SK-N-SH (cell line): ENCODE results near the gene MRFAP1L1. TPM values are rescaled to one million over a fixed set of nuclear protein-coding genes. Genes with fewer than 3 reads are reported as not detected.
A peak's percentile ranks its signal among the peaks of the same experiment; 100 is the strongest.

Experiments used
- CTCF ChIA-PET: fragments of 300-600, 350-600 bp; formaldehyde crosslinking; extraction: SDS; loops from one replicate; lab custom pipeline; 2021; lab: Yijun Ruan, JAX
- POLR2A ChIA-PET: fragments of 350-600 bp; sonication (Branson Sonifier 250); formaldehyde crosslinking; extraction: SDS; loops from one replicate; lab custom pipeline; 2020; ENCODE audit warnings: antibody characterized with exemption, inconsistent platforms; lab: Yijun Ruan, JAX
- DNase-seq: peaks from one replicate; pipeline ENCODE4 v3.0.0; 2012
- H2AFZ ChIP-seq: fragments of 200-600 bp; sonication (generic); 2 replicates; pipeline ENCODE4 v1.8.1; 2016; ENCODE audit warnings: antibody characterized with exemption, mild to moderate bottlenecking, low read depth
- H3F3A ChIP-seq: fragments of 200-600 bp; sonication (generic); replicated peaks from 2 replicates; pipeline ENCODE3; 2016; ENCODE audit warnings: antibody characterized with exemption, mild to moderate bottlenecking; ENCODE audit not compliant: insufficient read depth
- H3K27ac ChIP-seq, 2 experiments: fragments of 200-500 bp in 1 of 2; fragments of 200-600 bp in 1 of 2; sonication (Bioruptor generic) in 1 of 2; sonication (generic), shearing (Covaris generic) in 1 of 2; 2 replicates each; pipeline versions ENCODE4 v1.5.1 to v1.6.1; 2014 to 2016; ENCODE audit warnings: low read depth in 2 of 2, inconsistent platforms in 1 of 2, low read length in 1 of 2, mild to moderate bottlenecking in 1 of 2, mixed read lengths in 1 of 2
- H3K27me3 ChIP-seq: fragments of 200-600 bp; sonication (generic), shearing (Covaris generic); 2 replicates; pipeline ENCODE4 v1.6.1; 2016; ENCODE audit warnings: mixed run types; ENCODE audit not compliant: insufficient read depth
- H3K36me3 ChIP-seq, 2 experiments: fragments of 200-500 bp in 1 of 2; fragments of 200-600 bp in 1 of 2; sonication (Bioruptor generic) in 1 of 2; sonication (generic) in 1 of 2; replicated peaks in 1 of 2; 2 replicates each; pipeline versions ENCODE3 to v1.5.1; 2014 to 2016; ENCODE audit warnings: low read length in 1 of 2, mild to moderate bottlenecking in 1 of 2; ENCODE audit not compliant: insufficient read depth in 2 of 2, control insufficient read depth in 1 of 2
- H3K4me1 ChIP-seq, 2 experiments: fragments of 200-500 bp in 1 of 2; fragments of 200-600 bp in 1 of 2; sonication (Bioruptor generic) in 1 of 2; sonication (generic), shearing (Covaris generic) in 1 of 2; 2 replicates each; pipeline versions ENCODE4 v1.5.1 to v1.6.1; 2014 to 2016; ENCODE audit warnings: low read depth in 1 of 2, low read length in 1 of 2, mixed run types in 1 of 2; ENCODE audit not compliant: insufficient read depth in 2 of 2, control insufficient read depth in 1 of 2
- H3K4me2 ChIP-seq: fragments of 200-600 bp; sonication (generic), shearing (Covaris generic); 2 replicates; pipeline ENCODE4 v1.6.1; 2017; ENCODE audit warnings: mixed run types
- H3K4me3 ChIP-seq, 2 experiments: fragments of 200-500 bp in 1 of 2; fragments of 200-600 bp in 1 of 2; sonication (Bioruptor generic) in 1 of 2; sonication (generic), shearing (Covaris generic) in 1 of 2; 2 replicates each; pipeline versions ENCODE4 v1.5.1 to v1.8.1; 2014 to 2016; ENCODE audit warnings: low read depth in 2 of 2, inconsistent platforms in 1 of 2, low read length in 1 of 2, mild to moderate bottlenecking in 1 of 2, mixed read lengths in 1 of 2, moderate library complexity in 1 of 2
- H3K79me2 ChIP-seq: fragments of 200-600 bp; sonication (generic); 2 replicates; pipeline ENCODE4 v1.8.1; 2017; ENCODE audit warnings: mild to moderate bottlenecking; ENCODE audit not compliant: insufficient read depth
- H3K9ac ChIP-seq: fragments of 200-600 bp; sonication (generic); 2 replicates; pipeline ENCODE4 v1.6.1; 2017; ENCODE audit warnings: mixed run types
- H3K9me2 ChIP-seq: fragments of 200-600 bp; sonication (generic); 2 replicates; pipeline ENCODE4 v1.6.1; 2017; ENCODE audit warnings: mixed run types
- H3K9me3 ChIP-seq: fragments of 200-600 bp; sonication (generic); 2 replicates; pipeline ENCODE4 v1.6.1; 2017; ENCODE audit warnings: mixed run types, mild to moderate bottlenecking, moderate library complexity
- H4K20me1 ChIP-seq: fragments of 200-600 bp; sonication (generic); 2 replicates; pipeline ENCODE4 v1.6.1; 2017; ENCODE audit warnings: mild to moderate bottlenecking, mixed run types; ENCODE audit not compliant: insufficient read depth
- EZH2phosphoT487 ChIP-seq: fragments of 200-600 bp; sonication (generic); IDR thresholded peaks from 2 replicates; pipeline ENCODE4 v1.6.1; 2017; ENCODE audit warnings: low read depth, mixed run types, mild to moderate bottlenecking, antibody characterized with exemption, moderate library complexity, borderline replicate concordance
- GABPA ChIP-seq: IDR thresholded peaks from 2 replicates; pipeline ENCODE4 v1.4.0; 2012; ENCODE audit warnings: low read depth, mild to moderate bottlenecking
- NFIC ChIP-seq: IDR thresholded peaks from 2 replicates; pipeline ENCODE4 v1.4.0; 2012; ENCODE audit warnings: borderline replicate concordance
- POLR2AphosphoS5 ChIP-seq: IDR thresholded peaks from 2 replicates; pipeline ENCODE4 v1.6.1; 2012; ENCODE audit warnings: low read depth, low read length
- RFX5 ChIP-seq: IDR thresholded peaks from 2 replicates; pipeline ENCODE4 v1.6.1; 2012; ENCODE audit warnings: mild to moderate bottlenecking, improper control_type of control experiment, low read length
- SIN3A ChIP-seq: IDR thresholded peaks from 2 replicates; pipeline ENCODE4 v1.6.1; 2012; ENCODE audit warnings: low read depth, mild to moderate bottlenecking, low read length, moderate library complexity, borderline replicate concordance
- TEAD4 ChIP-seq: IDR thresholded peaks from 2 replicates; pipeline ENCODE4 v1.4.0; 2012; ENCODE audit warnings: mild to moderate bottlenecking, borderline replicate concordance; ENCODE audit not compliant: insufficient read depth
- YY1 ChIP-seq: IDR thresholded peaks from 2 replicates; pipeline ENCODE4 v1.4.0; 2012; ENCODE audit warnings: low read depth, mild to moderate bottlenecking
- WGBS: methylation state at CpG from one replicate; pipeline ENCODE4 v1.1.6; 2017; ENCODE audit warnings: low lambda C conversion rate; 5-methylcytosine and 5-hydroxymethylcytosine counted together
- polyA plus RNA-seq, 3 experiments: library from polyadenylated mRNA; depleted of rRNA; stranded (reverse); fragments of >200 nt; gene quantifications; 2 replicates each; pipeline ENCODE4 v1.2.3, GENCODE V29; 2012
- TF ChIP-seq, protein P1 (sequence below): IDR thresholded peaks from 2 replicates; pipeline ENCODE4 v1.4.0; 2012; ENCODE audit warnings: low read depth, borderline replicate concordance
- TF ChIP-seq, protein P2 (sequence below): fragments of 200-600 bp; sonication (generic); IDR thresholded peaks from 2 replicates; pipeline ENCODE4 v1.6.1; 2017; ENCODE audit warnings: antibody characterized with exemption, mild to moderate bottlenecking, moderate library complexity

MRFAP1L1 gene
- polyA plus RNA-seq, 1 of the 3 experiments (the other 2 are of a cell fraction) = 60.3 TPM

DNA sequence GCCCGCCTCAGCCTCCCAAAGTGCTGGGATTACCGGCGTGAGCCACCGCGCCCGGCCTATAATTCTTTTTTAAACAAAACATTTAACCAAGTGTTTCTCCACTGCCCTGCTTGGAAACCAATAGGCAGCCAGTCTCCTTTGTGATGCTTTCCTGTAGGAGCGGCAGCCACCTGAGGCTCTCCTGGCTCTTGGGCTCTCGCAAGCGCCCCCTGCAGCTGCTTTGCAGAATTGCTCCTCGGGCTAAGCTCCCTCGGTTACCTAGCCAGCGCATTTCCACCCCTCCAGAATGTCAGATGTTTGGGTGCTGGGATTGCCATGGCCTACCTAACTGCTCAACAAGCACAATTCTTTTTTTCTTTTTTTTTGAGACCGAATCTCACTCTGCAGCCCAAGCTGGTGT is 8.3 kb downstream of the MRFAP1L1 start:
- TF ChIP-seq YY1 (no peak), GABPA (no peak)
- TF ChIP-seq, protein P1, sequence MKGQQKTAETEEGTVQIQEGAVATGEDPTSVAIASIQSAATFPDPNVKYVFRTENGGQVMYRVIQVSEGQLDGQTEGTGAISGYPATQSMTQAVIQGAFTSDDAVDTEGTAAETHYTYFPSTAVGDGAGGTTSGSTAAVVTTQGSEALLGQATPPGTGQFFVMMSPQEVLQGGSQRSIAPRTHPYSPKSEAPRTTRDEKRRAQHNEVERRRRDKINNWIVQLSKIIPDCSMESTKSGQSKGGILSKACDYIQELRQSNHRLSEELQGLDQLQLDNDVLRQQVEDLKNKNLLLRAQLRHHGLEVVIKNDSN = no peak
- TF ChIP-seq, protein P2, sequence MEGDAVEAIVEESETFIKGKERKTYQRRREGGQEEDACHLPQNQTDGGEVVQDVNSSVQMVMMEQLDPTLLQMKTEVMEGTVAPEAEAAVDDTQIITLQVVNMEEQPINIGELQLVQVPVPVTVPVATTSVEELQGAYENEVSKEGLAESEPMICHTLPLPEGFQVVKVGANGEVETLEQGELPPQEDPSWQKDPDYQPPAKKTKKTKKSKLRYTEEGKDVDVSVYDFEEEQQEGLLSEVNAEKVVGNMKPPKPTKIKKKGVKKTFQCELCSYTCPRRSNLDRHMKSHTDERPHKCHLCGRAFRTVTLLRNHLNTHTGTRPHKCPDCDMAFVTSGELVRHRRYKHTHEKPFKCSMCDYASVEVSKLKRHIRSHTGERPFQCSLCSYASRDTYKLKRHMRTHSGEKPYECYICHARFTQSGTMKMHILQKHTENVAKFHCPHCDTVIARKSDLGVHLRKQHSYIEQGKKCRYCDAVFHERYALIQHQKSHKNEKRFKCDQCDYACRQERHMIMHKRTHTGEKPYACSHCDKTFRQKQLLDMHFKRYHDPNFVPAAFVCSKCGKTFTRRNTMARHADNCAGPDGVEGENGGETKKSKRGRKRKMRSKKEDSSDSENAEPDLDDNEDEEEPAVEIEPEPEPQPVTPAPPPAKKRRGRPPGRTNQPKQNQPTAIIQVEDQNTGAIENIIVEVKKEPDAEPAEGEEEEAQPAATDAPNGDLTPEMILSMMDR = peak; percentile 47
- H3F3A ChIP-seq = no peaks in the 10 kb centered on the region
- WGBS = 90% methylated on average over 13 of the region's 13 CpGs
- no peak overlapping the region for H3K9ac ChIP-seq
- POLR2A ChIA-PET = no interaction called here
- H3K4me3 ChIP-seq = no peak overlapping the region
- no peaks in the 10 kb centered on the region for H3K9me2 ChIP-seq
- CTCF ChIA-PET = interaction anchor here (0.6 to 1.1 kb wide), 2 partner anchors 25 to 89 kb away, joined by 3 read pairs; no protein-coding TSS in a partner anchor
- no peak for DNase-seq
- H3K27me3 ChIP-seq = no peaks in the 10 kb centered on the region
- H4K20me1 ChIP-seq = no peaks in the 10 kb centered on the region
- no peak overlapping the region for H3K27ac ChIP-seq
- no peaks in the 10 kb centered on the region for H3K9me3 ChIP-seq
- H3K36me3 ChIP-seq = peaks cover 16 to 19% of the 10 kb centered on the region in 2 experiments
- H3K4me1 ChIP-seq = peaks cover 0 to 8% of the 10 kb centered on the region in 2 experiments; a peak in 1 of 4 replicates
- peaks cover 46% of the 10 kb centered on the region for H3K79me2 ChIP-seq
- no peak overlapping the region for H3K4me2 ChIP-seq
- H2AFZ ChIP-seq = no peak overlapping the region

DNA sequence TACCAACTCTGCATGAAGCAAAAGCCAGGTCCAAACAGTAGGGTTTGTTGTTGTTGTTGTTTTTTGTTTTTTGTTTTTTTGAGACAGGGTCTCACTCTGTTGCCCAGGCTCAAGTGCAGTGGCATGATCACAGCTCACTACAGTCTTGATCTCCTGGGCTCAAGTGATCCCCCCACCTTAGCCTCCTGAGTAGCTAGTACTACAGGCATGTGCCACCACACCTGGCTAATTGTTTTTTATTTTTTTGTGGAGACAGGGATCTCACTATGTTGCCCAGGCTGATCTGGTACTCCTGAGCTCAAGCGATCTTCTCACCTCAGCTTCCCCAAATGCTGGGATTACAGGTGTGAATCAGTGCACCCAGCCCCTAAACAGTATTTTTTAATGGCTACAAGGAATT is 9.8 kb downstream of the MRFAP1L1 start:
- 88% methylated on average over 1 of the region's 1 CpG for WGBS

DNA sequence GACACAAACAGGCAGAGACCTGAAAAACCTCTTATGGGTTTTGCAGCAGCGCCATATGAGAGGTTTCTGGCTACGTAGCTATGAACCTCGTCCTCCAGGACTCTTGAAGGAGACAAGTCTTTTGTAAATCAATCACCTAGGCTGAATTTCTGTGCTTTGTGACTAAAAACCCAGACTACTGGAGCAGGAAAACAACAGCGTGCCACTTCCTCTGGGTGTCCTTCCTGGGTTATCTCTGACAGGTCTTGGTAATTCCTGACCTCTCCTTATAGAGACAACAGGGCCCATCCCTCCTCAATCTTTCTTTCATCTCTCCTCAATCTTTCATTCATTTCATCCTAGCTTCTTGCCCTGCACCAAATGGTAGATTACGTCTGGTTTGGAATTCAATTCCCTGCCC is 10.3 kb downstream of the MRFAP1L1 start:
- DNase-seq = no peak
- Histone ChIP-seq H3K4me1 (peaks cover 0 to 14% of the 10 kb centered on the region in 2 experiments; a peak in 1 of 4 replicates), H3F3A (no peaks in the 10 kb centered on the region), H3K4me3 (no peak overlapping the region), H3K27me3 (no peaks in the 10 kb centered on the region)
- WGBS = 83% methylated on average over 5 of the region's 5 CpGs
- POLR2A ChIA-PET = interaction anchor here (0.6 kb wide), 1 partner anchor 288 kb away, joined by 3 read pairs; no protein-coding TSS in a partner anchor
- TF ChIP-seq EZH2phosphoT487 (no peak), NFIC (no peak), RFX5 (no peak), SIN3A (no peak), POLR2AphosphoS5 (no peak)
- TF ChIP-seq, all 33 proteins: peak for 0
- Histone ChIP-seq H3K79me2 (peaks cover 26% of the 10 kb centered on the region), H2AFZ (no peak overlapping the region), H3K9me3 (no peaks in the 10 kb centered on the region), H3K9me2 (no peaks in the 10 kb centered on the region), H3K27ac (no peak overlapping the region), H3K4me2 (no peak overlapping the region), H3K9ac (no peak overlapping the region), H3K36me3 (peaks cover 8 to 10% of the 10 kb centered on the region in 2 experiments), H4K20me1 (no peaks in the 10 kb centered on the region)
- CTCF ChIA-PET = interaction anchor here (1.3 kb wide), 1 partner anchor 35 kb away, joined by 4 read pairs; no protein-coding TSS in a partner anchor

More for the DNA sequence above, 9.8 kb downstream of the MRFAP1L1 start:
- no peaks in the 10 kb centered on the region for H3K9me3 ChIP-seq
- no peak overlapping the region for H3K9ac ChIP-seq
- no peaks in the 10 kb centered on the region for H3K27me3 ChIP-seq
- H3F3A ChIP-seq = no peaks in the 10 kb centered on the region
- H3K4me2 ChIP-seq = no peak overlapping the region
- no peak for DNase-seq
- CTCF ChIA-PET = no interaction called here
- no peaks in the 10 kb centered on the region for H3K9me2 ChIP-seq
- H2AFZ ChIP-seq = no peak overlapping the region
- no peak overlapping the region for H3K27ac ChIP-seq
- H3K79me2 ChIP-seq = peaks cover 31% of the 10 kb centered on the region
- H3K4me3 ChIP-seq = no peak overlapping the region
- TF ChIP-seq TEAD4 = no peak
- TF ChIP-seq, all 33 proteins: peak for 0
- Histone ChIP-seq H3K36me3 (peaks cover 8 to 10% of the 10 kb centered on the region in 2 experiments), H3K4me1 (peaks cover 0 to 12% of the 10 kb centered on the region in 2 experiments; a peak in 1 of 4 replicates), H4K20me1 (no peaks in the 10 kb centered on the region)
- POLR2A ChIA-PET = interaction anchor here (0.6 kb wide), 1 partner anchor 288 kb away, joined by 3 read pairs; no protein-coding TSS in a partner anchor
